Measurements from ENCODE around the gene TXNRD1.
"Not testable (repeated sequence)": the region's sequence is repeated elsewhere in the genome, so short reads cannot be mapped to it uniquely, and the experiment has no call there.

TXNRD1 gene

DNA sequence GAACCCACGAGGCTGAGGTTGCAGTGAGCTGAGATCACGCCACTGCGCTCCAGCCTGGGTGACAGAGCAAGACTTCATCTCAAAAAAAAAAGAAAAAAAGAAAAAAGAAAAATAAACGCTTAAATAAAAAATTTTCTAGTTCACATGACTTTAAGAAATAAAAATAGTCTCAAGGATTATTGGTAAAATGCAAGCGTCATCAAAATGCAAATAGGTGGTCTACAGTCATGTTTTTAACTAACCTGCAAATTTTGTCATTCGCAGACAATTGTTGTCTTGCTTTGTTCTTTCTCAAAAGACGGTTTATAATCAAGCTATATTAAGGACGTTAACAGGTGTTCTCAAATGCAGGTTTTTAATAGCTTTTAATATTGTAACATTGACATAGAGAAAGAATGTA, 22.4 kb downstream of the TXNRD1 start:
- DNase-seq (ENCODE audit: low read depth) = no peak

DNA sequence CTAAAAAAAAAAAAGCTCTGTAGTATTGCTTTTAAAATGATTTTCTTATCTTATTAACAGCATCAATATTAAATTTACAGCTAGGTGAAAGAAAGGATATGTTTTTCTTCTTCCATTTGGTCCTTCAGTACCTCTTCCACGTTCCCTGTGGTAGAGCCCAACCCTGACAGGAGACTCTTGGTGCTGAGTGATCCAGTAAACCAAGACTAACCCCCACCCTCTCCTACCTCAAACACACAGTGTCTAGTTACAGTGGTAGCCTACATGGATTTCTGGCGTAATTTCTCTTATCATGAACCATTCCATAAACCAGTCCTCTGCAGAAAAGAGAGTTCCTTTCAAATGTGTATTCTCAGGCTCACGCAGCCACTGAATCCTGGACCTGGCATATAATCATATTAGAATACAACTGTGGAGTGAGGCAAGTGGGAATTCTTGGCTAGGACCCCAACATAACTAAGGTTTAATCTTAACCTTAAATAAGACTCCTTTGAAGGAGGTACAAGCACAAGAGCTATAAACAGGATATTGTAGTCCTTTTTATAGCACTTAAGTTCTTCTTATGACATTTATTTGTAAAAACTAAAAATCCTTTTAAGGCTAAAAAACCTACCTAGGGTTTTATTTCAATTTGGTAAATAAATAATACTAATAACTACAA, 27.1 kb downstream of the TXNRD1 start:
- DNase-seq (ENCODE audit: low read depth) = no peak

DNA sequence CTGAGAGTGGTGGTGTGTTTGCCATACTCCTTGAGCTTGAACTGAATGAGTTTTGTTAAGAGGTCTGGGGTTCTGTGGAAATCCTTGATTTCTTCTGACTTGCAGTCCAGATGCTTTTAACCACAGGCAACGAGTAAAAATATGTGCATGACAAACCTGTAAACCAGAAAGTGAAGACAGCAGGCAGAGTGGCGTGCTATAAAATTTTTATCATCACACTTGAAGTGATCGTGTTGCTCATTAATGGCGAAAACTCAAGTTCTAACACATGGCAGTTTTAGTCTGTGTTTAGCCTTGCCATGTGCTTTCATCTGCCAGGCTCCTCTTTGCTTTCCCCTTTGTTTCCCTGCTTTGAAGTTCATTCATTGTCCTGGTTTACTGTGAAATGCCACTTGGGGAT, 28.0 kb downstream of the TXNRD1 start:
- DNase-seq (ENCODE audit: low read depth) = no peak

DNA sequence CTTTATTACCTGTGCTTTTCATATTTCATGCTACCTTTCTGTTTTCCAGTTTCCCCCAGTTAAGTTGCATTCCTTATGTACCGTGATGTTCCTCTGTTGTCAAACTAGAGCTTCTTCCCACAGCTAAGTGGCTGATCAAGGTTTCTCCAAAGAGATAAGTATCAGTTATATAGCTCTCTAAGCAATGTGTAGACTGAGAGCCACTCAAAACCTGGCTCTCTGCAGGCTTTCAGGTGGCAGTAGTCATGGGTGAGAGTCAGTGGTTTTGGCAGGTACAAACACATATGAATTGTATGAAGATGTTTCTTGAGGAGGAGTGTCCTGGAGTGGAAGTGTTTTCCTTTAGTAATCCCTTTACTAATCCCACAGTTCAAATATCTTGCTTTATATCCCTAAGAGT, 28.4 kb downstream of the TXNRD1 start:
- no peak for DNase-seq (ENCODE audit: low read depth)

DNA sequence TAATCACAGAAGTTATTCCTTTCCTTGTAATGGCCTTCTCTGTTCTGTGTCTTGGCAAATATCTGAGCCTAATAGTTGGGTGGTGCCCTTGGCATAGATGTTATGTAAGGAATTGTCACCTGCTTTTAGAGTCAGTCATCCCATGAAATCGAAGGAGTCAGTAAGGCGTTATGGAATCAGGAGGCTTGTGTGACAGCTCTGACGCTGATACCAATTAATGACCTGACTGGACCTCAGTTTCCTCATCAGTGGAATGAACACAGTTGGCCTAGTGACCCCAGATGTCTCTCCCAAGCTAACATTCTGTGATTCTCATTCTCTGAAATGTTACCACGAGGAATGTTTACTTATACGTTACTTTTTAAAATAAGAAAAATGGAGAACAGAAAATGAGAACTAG, 32.1 kb downstream of the TXNRD1 start:
- DNase-seq (ENCODE audit: low read depth) = no peak

DNA sequence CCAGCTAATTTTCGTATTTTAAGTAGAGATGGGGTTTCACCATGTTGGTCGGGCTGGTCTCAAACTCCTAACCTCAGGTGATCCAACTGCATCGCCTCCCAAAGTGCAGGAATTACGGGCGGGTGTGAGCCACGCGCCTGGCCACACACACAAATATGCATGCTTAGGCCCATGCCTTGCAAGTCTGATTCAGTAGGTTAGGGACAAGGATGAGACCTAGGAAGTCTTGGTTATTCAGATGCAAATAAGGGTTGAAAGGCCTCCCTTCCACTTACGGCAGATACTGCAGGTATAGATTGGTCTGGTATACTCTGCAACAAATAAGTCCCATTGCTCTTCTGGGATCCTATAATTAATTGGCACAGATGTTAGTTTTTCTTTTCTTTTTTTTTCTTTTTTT, 32.9 kb downstream of the TXNRD1 start:
- DNase-seq (ENCODE audit: low read depth) = no peak

DNA sequence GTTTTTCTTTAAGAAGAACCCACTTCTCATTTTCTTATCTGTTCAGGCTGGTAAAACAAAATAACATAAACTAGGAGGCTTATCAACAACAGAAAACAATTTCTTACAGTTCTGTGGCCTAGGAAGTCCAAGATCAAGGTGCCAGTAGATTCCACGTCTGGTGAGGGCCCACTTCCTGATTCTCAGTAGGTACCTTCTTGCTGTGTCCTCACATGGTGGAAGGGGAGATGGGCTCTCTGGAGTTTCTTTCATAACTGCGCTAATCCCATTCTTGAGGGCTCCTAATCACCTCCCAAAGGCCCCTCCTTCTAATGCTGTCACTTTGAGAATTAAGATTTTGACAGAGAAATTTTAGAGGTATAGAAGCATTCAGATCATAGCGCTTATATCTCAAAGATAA, 33.4 kb downstream of the TXNRD1 start:
- no peak for DNase-seq (ENCODE audit: low read depth)

DNA sequence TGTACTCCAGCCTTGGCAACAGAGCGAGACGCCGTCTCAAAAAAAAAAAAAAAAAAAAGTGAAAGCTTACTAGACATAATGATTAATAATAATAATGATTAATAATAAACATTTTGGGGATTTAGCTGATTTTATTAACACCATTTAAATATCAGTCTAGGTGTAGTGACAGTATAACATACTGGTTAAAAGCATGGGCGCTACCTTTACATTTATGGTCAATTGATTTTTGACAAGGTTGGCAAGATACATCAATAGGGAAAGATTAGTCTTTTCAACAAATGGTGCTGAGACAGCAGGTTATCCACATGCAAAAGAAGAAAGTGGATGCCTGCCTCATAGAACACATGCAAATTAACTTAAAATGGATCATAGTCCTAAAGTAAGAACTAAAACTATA, 34.3 kb downstream of the TXNRD1 start:
- no peak for DNase-seq (ENCODE audit: low read depth)

DNA sequence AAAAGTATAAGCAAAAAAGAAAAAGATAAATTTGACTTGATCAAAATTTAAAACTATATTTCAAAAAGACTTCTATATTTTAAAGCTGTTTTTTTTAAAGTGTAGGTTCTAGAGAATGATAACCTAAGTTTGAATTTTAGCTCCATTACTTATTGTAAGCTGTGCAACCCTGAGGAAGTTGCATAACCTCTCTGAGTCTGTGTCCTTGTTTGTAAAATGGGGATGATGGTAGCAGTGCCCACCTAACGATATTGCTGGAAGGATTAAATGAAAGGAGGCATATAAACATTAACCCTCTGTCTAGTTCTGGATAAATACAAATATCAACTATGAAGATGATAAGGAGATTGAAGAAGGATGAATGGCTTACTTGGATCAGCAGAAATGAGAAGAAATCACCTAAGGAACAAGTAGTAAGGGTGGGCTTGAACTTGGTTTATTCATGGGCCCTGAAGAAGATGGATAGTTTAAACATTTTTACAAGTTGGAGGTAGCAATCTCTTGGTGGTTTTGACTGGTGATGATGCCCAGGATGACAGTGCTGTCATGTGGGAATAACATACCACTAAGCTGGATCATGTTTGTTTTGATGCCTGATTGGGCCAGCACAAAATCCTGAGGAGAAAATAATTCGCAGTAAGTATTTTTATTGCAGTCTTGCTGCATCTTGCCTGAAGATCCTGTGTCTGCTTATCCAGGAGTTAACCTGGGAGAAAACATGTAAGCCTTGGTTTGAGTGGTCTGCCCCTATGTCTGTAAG, 35.0 kb downstream of the TXNRD1 start:
- DNase-seq (ENCODE audit: low read depth) = no peak

DNA sequence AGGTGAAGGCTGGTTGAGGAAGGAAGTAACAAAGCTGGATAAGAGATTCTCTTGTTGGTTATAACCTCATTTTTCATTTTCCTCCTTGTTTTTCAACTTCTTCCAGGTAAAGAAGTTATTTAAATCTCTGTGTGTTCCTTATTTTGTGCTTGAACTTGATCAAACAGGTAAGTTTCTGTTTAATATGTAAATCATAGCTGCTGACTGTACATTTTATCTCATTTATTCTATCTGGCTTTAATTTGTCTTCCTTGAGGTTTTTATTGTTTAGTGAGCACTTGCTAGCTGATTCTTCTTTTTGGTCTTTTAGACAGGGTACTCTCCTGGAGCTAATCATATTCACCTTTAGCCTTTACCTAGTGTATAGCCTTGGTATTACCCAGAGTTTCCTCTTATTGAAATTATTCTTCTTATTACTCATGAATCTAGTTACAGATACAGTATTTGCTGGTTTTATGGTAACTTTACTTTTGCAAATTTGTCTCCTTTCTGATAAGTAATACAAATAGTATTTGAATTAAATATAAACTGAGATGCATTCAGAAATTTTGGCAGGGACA, 42.4 kb downstream of the TXNRD1 start:
- no peak for DNase-seq (ENCODE audit: low read depth)

DNA sequence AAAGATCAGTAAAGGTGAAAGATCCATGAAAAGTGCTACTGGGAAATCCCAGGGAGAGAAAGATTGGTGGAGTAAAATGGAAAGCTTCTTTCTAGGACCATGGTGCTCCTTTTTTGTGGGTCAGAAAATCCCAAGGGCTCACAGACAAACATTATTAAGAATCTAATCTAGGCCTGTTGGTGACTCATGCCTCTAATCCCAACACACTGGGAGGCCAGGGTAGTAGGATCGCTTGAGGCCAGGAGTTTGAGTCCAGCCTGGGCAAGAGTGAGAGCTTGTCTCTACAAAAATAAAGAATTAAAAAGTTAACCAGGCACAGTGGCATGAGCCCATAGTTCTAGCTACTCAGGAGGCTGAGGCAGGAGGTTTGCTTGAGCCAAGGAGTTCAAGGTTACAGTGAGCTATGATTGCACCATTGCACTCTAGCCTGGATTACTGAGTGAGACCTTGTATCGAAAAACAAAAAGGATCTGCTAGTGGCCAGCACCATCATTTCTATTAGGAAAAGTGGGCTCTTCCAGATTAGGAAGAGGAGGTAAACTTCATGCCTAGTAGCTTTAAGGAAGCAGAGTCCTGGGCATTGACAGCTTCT, 43.0 kb downstream of the TXNRD1 start:
- DNase-seq (ENCODE audit: low read depth) = no peak

DNA sequence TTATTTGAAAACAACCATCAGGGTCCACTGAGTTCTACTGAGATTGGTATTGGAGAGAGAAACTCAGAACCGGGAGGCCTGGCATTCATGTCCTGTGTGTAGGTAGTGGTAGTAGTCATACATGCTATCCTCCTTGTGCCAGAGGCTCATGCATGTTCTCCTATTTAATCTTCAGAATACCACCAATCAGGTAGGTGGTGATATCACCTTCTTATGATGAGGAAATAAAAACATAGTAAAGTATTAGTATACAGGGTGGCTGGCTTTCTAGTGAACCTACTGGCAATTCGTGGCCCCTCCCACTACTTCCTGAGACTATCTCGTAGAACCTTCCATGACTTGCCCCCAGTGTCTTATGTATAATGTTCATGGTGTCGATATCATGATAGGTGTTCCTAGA, 47.4 kb downstream of the TXNRD1 start:
- no peak for DNase-seq (ENCODE audit: low read depth)

DNA sequence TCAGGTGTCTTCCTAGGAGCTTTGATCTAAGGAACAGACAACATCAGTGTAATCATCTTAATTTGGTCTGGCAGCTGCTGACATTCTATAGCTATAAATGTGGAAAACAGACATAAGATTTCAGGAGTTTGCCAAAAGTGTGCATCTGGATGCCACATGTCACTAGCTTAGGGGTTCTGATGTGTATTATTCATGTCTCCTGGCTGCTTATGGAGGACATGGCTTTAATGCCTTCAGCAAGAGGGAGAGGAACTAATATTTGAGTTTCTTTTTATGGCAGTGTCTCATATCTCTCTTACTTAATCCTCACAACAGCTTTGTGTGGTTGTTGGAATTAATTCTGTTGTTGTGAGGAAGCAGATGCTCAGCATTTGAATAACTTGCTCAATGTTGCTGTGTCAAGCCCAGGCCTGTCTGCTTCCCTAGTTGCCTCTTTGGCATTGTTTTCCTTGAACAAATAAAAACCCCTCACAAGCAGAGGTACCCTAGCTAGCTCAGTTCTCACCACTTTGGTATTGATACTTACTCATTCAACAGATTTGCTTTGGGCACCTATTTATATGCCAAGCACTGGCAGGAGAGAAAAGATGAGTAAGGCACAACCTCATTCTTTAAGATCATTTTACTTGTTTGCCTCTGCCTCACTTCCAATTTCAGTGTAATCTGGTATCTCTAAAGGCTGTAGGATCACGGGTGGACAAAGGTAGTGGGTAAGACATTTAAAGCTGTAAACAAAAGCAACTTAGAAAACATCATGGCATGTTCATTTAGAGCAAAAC, 48.2 kb downstream of the TXNRD1 start:
- DNase-seq (ENCODE audit: low read depth) = no peak

DNA sequence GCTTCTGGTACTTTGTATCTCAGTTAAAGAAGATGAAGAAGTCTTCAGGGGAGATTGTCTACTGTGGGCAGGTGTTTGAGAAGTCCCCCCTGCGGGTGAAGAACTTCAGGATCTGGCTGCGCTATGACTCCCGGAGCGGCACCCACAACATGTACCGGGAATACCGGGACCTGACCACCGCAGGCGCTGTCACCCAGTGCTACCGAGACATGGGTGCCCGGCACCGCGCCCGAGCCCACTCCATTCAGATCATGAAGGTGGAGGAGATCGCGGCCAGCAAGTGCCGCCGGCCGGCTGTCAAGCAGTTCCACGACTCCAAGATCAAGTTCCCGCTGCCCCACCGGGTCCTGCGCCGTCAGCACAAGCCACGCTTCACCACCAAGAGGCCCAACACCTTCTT, 49.9 kb downstream of the TXNRD1 start:
- not testable (repeated sequence) for DNase-seq (ENCODE audit: low read depth)

DNA sequence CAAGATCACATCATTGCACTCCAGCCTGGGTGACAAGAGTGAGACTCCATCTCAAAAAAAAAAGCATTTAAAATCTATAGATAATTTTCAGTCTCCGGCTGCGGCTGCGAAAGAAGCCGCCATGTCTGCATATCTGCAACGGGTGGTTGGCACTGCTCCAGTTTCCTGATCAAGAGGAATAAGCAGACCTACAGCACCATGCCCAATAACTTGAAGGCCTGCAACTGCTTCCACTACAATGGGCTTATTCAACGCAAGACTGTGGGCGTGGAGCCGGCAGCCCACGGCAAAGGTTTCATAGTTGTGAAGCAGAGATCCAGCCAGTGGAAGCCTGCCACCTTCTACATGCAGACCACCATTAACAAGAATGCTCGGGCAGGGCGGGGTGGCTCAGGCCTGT, 57.4 kb downstream of the TXNRD1 start:
- no peak for DNase-seq (ENCODE audit: low read depth)

DNA sequence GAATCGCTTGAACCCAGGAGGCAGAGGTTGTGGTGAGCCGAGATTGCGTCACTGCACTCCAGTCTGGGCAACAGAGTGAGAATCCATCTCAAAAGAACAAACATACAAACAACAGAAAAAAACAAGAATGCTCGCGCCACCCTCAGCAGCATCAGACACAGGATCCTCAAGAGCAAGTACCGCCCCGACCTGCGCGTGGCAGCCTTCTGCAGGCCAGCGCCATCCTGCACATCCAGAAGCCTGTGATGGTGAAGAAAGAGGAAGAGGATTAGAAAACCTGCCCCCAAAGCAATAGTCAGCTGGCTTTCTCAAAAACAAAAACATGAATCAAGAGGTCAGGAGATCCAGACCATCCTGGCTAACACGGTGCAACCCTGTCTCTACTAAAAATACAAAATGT, 57.9 kb downstream of the TXNRD1 start:
- no peak for DNase-seq (ENCODE audit: low read depth)

DNA sequence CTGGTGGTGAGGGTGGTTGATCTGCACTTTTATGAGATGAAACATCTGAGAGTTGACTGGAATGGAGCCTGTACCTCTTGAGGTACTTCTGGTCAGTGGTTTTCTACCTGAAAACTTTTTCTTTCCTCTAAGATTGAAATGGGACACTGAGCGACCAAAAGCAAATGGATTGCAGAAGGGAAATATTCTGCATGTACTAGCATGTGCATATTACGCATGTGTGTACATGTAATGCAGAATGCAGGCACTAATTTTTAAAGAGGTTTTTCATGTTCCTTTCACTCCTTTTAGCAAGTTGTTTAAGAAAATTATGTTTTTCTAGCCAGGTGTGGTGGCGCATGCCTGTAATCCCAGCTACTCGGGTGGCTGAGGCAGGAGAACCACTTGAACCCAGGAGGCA, 59.2 kb downstream of the TXNRD1 start:
- no peak for DNase-seq (ENCODE audit: low read depth)

DNA sequence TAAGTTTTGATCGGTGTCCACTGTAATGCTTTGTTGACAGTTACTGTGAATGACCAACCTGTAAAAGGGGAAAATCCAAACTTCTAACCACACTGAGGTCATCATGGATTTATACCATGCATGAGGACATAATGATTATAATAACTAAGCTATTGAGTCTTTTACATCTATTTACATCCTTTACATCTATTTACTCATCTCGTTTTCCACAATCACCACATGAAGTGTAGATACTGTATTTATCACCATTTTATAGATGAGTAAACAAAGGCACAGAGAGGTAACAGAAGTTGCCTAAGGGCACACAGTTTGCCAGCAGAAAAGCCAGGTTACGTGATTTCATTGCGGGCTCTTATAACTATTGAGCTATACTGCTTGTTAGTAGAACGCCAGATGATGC, 60.1 kb downstream of the TXNRD1 start:
- DNase-seq (ENCODE audit: low read depth) = no peak

DNA sequence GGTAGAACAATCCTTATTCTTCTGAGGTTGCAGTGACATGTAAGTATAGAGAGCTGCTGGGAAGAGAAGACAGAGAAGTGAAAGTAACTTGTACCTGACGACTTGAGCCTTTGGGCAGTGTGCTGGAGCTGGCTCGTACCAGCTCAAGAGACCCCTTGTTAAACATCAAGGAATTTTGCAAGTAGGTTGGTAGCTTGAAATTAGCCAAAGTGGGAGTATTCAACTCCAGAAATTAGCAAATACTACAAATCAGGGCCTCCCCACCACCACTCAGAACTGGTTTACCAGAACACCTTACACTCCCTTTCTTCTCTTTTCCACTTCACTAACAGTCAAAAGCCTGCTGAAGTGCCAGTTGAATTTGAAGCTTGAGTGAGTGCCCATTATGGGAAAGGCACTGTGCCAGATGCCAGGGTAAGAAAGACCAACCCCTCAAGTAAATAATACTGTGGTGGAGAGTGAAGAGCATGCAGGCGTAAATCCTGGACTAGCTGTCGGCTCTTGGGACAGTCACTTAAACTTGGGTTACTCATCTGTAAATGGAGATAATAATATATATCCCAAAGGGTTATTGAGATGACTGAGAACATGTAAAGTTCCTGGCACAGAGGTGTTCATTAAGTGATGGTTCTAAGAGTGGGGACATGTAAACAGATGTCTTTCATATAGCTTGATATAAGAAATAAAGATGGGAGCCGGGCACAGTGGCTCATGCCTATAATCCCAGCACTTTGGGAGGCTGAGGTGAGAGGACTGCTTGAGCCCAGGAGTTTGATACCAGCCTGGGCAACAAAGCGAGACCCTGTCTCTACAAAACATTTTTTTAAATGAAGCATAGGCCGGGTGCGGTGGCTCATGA, 60.9 kb downstream of the TXNRD1 start:
- DNase-seq (ENCODE audit: low read depth) = no peak

DNA sequence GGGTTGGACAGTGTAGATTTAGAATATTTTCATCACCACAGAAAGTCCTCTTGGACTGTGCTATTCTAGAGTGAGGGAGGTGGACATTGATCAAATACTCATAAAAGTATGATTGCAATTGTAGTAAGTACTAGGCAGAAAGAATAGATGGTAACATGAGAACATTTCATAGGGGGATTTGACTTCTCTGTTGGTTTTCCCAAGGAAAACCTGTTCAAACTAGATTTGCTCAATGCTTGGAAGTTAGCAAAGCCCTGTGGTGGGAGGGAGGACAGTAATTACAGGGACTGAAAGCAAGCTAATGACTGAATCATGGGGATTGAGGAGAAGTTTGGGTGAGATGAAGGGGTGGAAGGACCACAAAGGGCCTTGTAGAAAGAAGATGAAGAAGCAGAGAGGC, 63.6 kb downstream of the TXNRD1 start:
- no peak for DNase-seq (ENCODE audit: low read depth)

DNA sequence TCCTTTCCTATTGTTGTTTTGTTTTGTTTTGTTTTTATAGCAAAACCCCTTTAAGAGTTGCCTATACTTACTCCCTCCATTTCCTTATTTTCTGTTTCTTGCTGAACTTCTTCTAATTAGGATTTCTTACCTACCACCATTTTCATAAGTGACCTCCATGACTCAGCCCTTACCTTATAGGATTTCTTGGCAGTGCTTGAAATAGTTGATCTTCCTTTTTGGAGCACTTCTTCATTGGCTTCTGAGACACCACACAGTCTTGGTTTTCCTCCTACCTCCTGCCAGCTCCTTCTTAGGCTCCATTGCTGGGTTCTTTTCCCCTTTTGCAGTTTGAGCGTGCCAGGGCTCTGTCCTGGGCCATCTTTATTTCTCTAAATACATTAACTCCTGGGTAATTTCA, 64.5 kb downstream of the TXNRD1 start:
- DNase-seq (ENCODE audit: low read depth) = no peak

Measured in stimulated activated CD8-positive, alpha-beta memory T cell treated with anti-CD3 and anti-CD28 coated beads, Interleukin-15, amount 100 ng/mL, for 24 hours (primary cell).